Measurements from ENCODE around the gene MECP2.

Gene MECP2

GRCh38 chrX:154059231-154059630 lies 38.3 kb downstream of the MECP2 start:
- DNase-seq: no peak

- no peak for DNase-seq
These were observed 39.1 kb downstream of the MECP2 start for GRCh38 chrX:154058214-154058997.

GRCh38 chrX:154057791-154058190 lies 39.7 kb downstream of the MECP2 start:
- no peak for DNase-seq

GRCh38 chrX:154056770-154057241 lies 40.7 kb downstream of the MECP2 start:
- no peak for DNase-seq

- peak; percentile 1 to 22 for DNase-seq
These were observed 46.2 kb downstream of the MECP2 start for GRCh38 chrX:154051201-154051810.

GRCh38 chrX:154050113-154050495 lies 47.4 kb downstream of the MECP2 start:
- DNase-seq: no peak

GRCh38 chrX:154049209-154050112 lies 48.1 kb downstream of the MECP2 start:
- no peak for DNase-seq

GRCh38 chrX:154048398-154048797 lies 49.1 kb downstream of the MECP2 start:
- no peak for DNase-seq

- no peak for DNase-seq
These were observed 50.4 kb downstream of the MECP2 start for GRCh38 chrX:154046940-154047610.

GRCh38 chrX:154046031-154046781 lies 51.3 kb downstream of the MECP2 start:
- DNase-seq: no peak

GRCh38 chrX:154044091-154044490 lies 53.4 kb downstream of the MECP2 start:
- DNase-seq: no peak

GRCh38 chrX:154043003-154043763 lies 54.3 kb downstream of the MECP2 start:
- no peak for DNase-seq

- DNase-seq: no peak
These were observed 56.7 kb downstream of the MECP2 start for GRCh38 chrX:154040863-154041262.

GRCh38 chrX:154040307-154040756 lies 57.2 kb downstream of the MECP2 start:
- peak in 1 of 2 donors; percentile 1 for DNase-seq

- no peak for DNase-seq
These were observed 57.9 kb downstream of the MECP2 start for GRCh38 chrX:154039577-154039976.

- no peak for DNase-seq
These were observed 58.9 kb downstream of the MECP2 start for GRCh38 chrX:154038656-154039055.

- DNase-seq: no peak
These were observed 59.8 kb downstream of the MECP2 start for GRCh38 chrX:154037754-154038153.

GRCh38 chrX:154036513-154036912 lies 61.0 kb downstream of the MECP2 start:
- no peak for DNase-seq

- DNase-seq: no peak
These were observed 63.7 kb downstream of the MECP2 start for GRCh38 chrX:154033848-154034247.

- no peak for DNase-seq
These were observed 64.9 kb downstream of the MECP2 start for GRCh38 chrX:154032653-154033052.

GRCh38 chrX:154032160-154032559 lies 65.4 kb downstream of the MECP2 start:
- DNase-seq: no peak
